B cell (primary cell): ENCODE measurements around the gene AFG1L. TPM values are rescaled to one million over a fixed set of nuclear protein-coding genes. Genes with fewer than 3 reads are reported as not detected.

Source experiments
- polyA plus RNA-seq: library from polyadenylated mRNA; depleted of rRNA; stranded (reverse); fragments of >200 nt; gene quantifications from 2 replicates; pipeline ENCODE4 v1.2.3, GENCODE V29; 2012
- small RNA-seq: library from RNA; depleted of rRNA; stranded (forward); fragments of <200 nt; gene quantifications from one replicate; pipeline ENCODE3, GENCODE V24; 2012; ENCODE audit warnings: low replicate concordance, low read depth; ENCODE audit not compliant: insufficient read length
- total RNA-seq, 2 donors: library from RNA; stranded (reverse); fragments of 120-200 nt in 1 of 2; gene quantifications; 1 replicate in 1 of 2; 2 replicates in 1 of 2; pipeline versions ENCODE4 v1.2.3 to v1.2.4, GENCODE V29; 2013 to 2022

The AFG1L gene
- total and polyA plus RNA-seq, 2 donors (not counting 1 experiment from before 2014, with no cell fraction given), result 1.8 to 14.2 TPM

Small RNAs within 50 kb of the gene (small RNA-seq; reads per million reads assigned to genes)
- gene AL356121.1 (not detected), gene AL391646.1 (not detected), gene RNA5SP212 (not detected), gene RNU6-1144P (not detected), gene RNU6-770P (not detected), gene Z98742.2 (not detected)

Other genes starting within 250 kb of the AFG1L start
- gene OSTM1, start 220.3 kb upstream of the AFG1L start, total RNA-seq, result 33.2 and 41.7 TPM in 2 replicates
- 6.2 and 7.5 TPM in 2 replicates for gene OSTM1, start 220.3 kb upstream of the AFG1L start, polyA plus RNA-seq
- not detected in 2 replicates for gene NR2E1, start 129.0 kb upstream of the AFG1L start, total RNA-seq
- gene NR2E1, start 129.0 kb upstream of the AFG1L start, polyA plus RNA-seq, result not detected in 2 replicates
- 95.3 and 96.0 TPM in 2 replicates for gene SNX3, start 34.0 kb upstream of the AFG1L start, total RNA-seq
- gene SNX3, start 34.0 kb upstream of the AFG1L start, polyA plus RNA-seq, result 130 and 164 TPM in 2 replicates